ENCODE measurements around the gene SDK1.

GRCh38 chr7:4006687-4007086 is 705.6 kb downstream of the SDK1 start:
- TF ChIP-seq POLR2A (IDR thresholded peaks at IDR 0.05), result no peak
- TF ChIP-seq, protein P1, sequence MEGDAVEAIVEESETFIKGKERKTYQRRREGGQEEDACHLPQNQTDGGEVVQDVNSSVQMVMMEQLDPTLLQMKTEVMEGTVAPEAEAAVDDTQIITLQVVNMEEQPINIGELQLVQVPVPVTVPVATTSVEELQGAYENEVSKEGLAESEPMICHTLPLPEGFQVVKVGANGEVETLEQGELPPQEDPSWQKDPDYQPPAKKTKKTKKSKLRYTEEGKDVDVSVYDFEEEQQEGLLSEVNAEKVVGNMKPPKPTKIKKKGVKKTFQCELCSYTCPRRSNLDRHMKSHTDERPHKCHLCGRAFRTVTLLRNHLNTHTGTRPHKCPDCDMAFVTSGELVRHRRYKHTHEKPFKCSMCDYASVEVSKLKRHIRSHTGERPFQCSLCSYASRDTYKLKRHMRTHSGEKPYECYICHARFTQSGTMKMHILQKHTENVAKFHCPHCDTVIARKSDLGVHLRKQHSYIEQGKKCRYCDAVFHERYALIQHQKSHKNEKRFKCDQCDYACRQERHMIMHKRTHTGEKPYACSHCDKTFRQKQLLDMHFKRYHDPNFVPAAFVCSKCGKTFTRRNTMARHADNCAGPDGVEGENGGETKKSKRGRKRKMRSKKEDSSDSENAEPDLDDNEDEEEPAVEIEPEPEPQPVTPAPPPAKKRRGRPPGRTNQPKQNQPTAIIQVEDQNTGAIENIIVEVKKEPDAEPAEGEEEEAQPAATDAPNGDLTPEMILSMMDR (IDR thresholded peaks at IDR 0.05), result no peak
